HepG2 (cell line): ENCODE measurements around the gene ELAVL2. TPM values are rescaled to one million over a fixed set of nuclear protein-coding genes. Genes with fewer than 3 reads are reported as not detected.

Experiments used
- ATAC-seq: fragments of 200-7000 bp; cut with Tn5 transposase; 3 replicates; pipeline ENCODE4 v1.9.1; 2020; ENCODE audit warnings: mild to moderate bottlenecking, moderate library complexity
- BruUV-seq: library from RNA; stranded (reverse); fragments of 400-500 nt; replicated peaks from 2 replicates; lab custom pipeline; 2021; lab: Mats Ljungman, UMichigan
- CTCF ChIA-PET: fragments of 300-600 bp; formaldehyde crosslinking; extraction: SDS; loops from one replicate; lab custom pipeline; 2021; ENCODE audit warnings: low total read pairs, inconsistent platforms, low intra/inter-chr PET ratio; lab: Yijun Ruan, JAX
- POLR2A ChIA-PET: fragments of 350-600 bp; sonication (Branson Sonifier 250); formaldehyde crosslinking; loops from one replicate; lab custom pipeline; 2020; ENCODE audit warnings: antibody characterized with exemption, inconsistent platforms; lab: Yijun Ruan, JAX
- DNase-seq: peaks from one replicate; pipeline ENCODE4 v3.0.0-alpha.2; 2015; ENCODE audit warnings: low spot score
- FAIRE-seq: peaks from 3 replicates; lab custom pipeline; 2011; peaks lifted over from hg19 to GRCh38; lab: Jason Lieb, UNC
- H2AFZ ChIP-seq: one replicate; pipeline ENCODE4 v1.6.1; 2011; ENCODE audit warnings: low read length, inconsistent platforms
- H3K27ac ChIP-seq: fragments of 300-600 bp; 3 replicates; pipeline ENCODE4 v1.8.0; 2011; ENCODE audit warnings: mixed run types, mild to moderate bottlenecking, mixed read lengths, low read length, inconsistent platforms; ENCODE audit not compliant: insufficient read depth; ENCODE audit errors: extremely low read length
- H3K27me3 ChIP-seq, 2 experiments: fragments of 200-600 bp in 1 of 2; 2 replicates in 1 of 2; 3 replicates in 1 of 2; pipeline versions ENCODE4 v1.6.0 to v1.8.0; 2011; ENCODE audit warnings: low read length in 2 of 2, mild to moderate bottlenecking in 2 of 2, moderate library complexity in 2 of 2, inconsistent platforms in 1 of 2; ENCODE audit not compliant: insufficient read depth in 2 of 2, control insufficient read depth in 1 of 2
- H3K36me3 ChIP-seq, 2 experiments: fragments of 200-600 bp in 1 of 2; replicated peaks in 1 of 2; 2 replicates in 1 of 2; 3 replicates in 1 of 2; pipeline versions ENCODE4 v1.5.1 to v1.8.0; 2011; ENCODE audit warnings: low read length in 2 of 2, inconsistent platforms in 1 of 2; ENCODE audit not compliant: insufficient read depth in 2 of 2, control insufficient read depth in 1 of 2
- H3K4me1 ChIP-seq: 2 replicates; pipeline ENCODE4 v1.5.1; 2012; ENCODE audit warnings: low read length, inconsistent platforms; ENCODE audit not compliant: insufficient read depth
- H3K4me2 ChIP-seq: 2 replicates; pipeline ENCODE4 v1.6.0; 2011; ENCODE audit warnings: low read depth, low read length, inconsistent platforms
- H3K4me3 ChIP-seq, 3 experiments: fragments of 200-600 bp in 1 of 3; sonication (generic), shearing (Covaris generic) in 1 of 3; replicated peaks in 1 of 3; 2 replicates each; pipeline ENCODE4 v1.5.1; 2011 to 2016; ENCODE audit warnings: low read length in 3 of 3, inconsistent platforms in 2 of 3, low read depth in 2 of 3, mild to moderate bottlenecking in 2 of 3, control low read depth in 1 of 3, mixed read lengths in 1 of 3; ENCODE audit not compliant: insufficient read depth in 1 of 3
- H3K79me2 ChIP-seq: one replicate; pipeline ENCODE4 v1.6.1; 2011; ENCODE audit warnings: low read length, inconsistent platforms; ENCODE audit not compliant: insufficient read depth
- H3K9ac ChIP-seq: 2 replicates; pipeline ENCODE4 v1.6.0; 2011; ENCODE audit warnings: mild to moderate bottlenecking, low read depth, low read length, inconsistent platforms; ENCODE audit not compliant: insufficient read depth
- H3K9me3 ChIP-seq: 2 replicates; pipeline ENCODE4 v1.5.1; 2012; ENCODE audit warnings: mild to moderate bottlenecking, low read length
- H4K20me1 ChIP-seq: 2 replicates; pipeline ENCODE4 v1.6.0; 2011; ENCODE audit warnings: inconsistent platforms, mild to moderate bottlenecking, low read length, moderate library complexity; ENCODE audit not compliant: insufficient read depth
- HMGA1 ChIP-seq: sonication (generic); formaldehyde crosslinking; conservative IDR thresholded peaks from 2 replicates; pipeline ENCODE4 v1.4.0; 2020; ENCODE audit warnings: missing genetic modification reagents
- HOXA9 ChIP-seq: sonication (generic); formaldehyde crosslinking; IDR thresholded peaks from 2 replicates; pipeline ENCODE4 v1.8.1; 2022; ENCODE audit warnings: missing genetic modification reagents, mild to moderate bottlenecking, moderate library complexity, borderline replicate concordance
- JARID2 ChIP-seq: sonication (generic); formaldehyde crosslinking; IDR thresholded peaks from 2 replicates; pipeline ENCODE4 v1.8.1; 2023; ENCODE audit warnings: missing genetic modification reagents, inconsistent platforms; ENCODE audit not compliant: insufficient replicate concordance
- MAF1 ChIP-seq: sonication (generic); formaldehyde crosslinking; IDR thresholded peaks from 2 replicates; pipeline ENCODE4 v1.5.0; 2020; ENCODE audit warnings: missing genetic modification reagents, borderline replicate concordance
- RBFOX2 ChIP-seq: fragments of 200-400 bp; formaldehyde crosslinking; IDR thresholded peaks from 2 replicates; pipeline ENCODE4 v1.6.1; 2017; ENCODE audit warnings: low read depth, mild to moderate bottlenecking, low read length
- REL ChIP-seq: sonication (generic); formaldehyde crosslinking; conservative IDR thresholded peaks from 2 replicates; pipeline ENCODE4 v1.8.0; 2022; ENCODE audit warnings: mild to moderate bottlenecking, missing genetic modification reagents, moderate library complexity
- SCMH1 ChIP-seq: sonication (generic); formaldehyde crosslinking; IDR thresholded peaks from 2 replicates; pipeline ENCODE4 v1.9.0; 2021; ENCODE audit warnings: missing genetic modification reagents, mild to moderate bottlenecking, borderline replicate concordance
- TRIM24 ChIP-seq: sonication (generic); formaldehyde crosslinking; IDR thresholded peaks from 2 replicates; pipeline ENCODE4 v1.8.0; 2022; ENCODE audit warnings: mild to moderate bottlenecking, missing genetic modification reagents
- YEATS2 ChIP-seq: sonication (generic); formaldehyde crosslinking; IDR thresholded peaks from 2 replicates; pipeline ENCODE4 v1.4.0; 2020; ENCODE audit warnings: missing genetic modification reagents, borderline replicate concordance
- ZFP62 ChIP-seq: sonication (generic); formaldehyde crosslinking; IDR thresholded peaks from 2 replicates; pipeline ENCODE4 v1.4.0; 2020; ENCODE audit warnings: missing genetic modification reagents
- ZNF317 ChIP-seq: sonication (generic); formaldehyde crosslinking; IDR thresholded peaks from 2 replicates; pipeline ENCODE4 v1.5.0; 2020; ENCODE audit warnings: mild to moderate bottlenecking, missing genetic modification reagents
- ZNF556 ChIP-seq: sonication (generic); formaldehyde crosslinking; IDR thresholded peaks from 2 replicates; pipeline ENCODE4 v1.4.0; 2020; ENCODE audit warnings: mild to moderate bottlenecking, missing genetic modification reagents, borderline replicate concordance
- ZNF605 ChIP-seq: sonication (generic); formaldehyde crosslinking; IDR thresholded peaks from 2 replicates; pipeline ENCODE4 v1.8.0; 2022; ENCODE audit warnings: mild to moderate bottlenecking, missing genetic modification reagents
- ZNF7 ChIP-seq: IDR thresholded peaks from 2 replicates; pipeline ENCODE4 v1.6.1; 2016; ENCODE audit warnings: missing biosample characterization, missing genetic modification reagents
- ZNF775 ChIP-seq: sonication (generic); formaldehyde crosslinking; IDR thresholded peaks from 2 replicates; pipeline ENCODE4 v1.4.0; 2020; ENCODE audit warnings: missing genetic modification reagents, mild to moderate bottlenecking, moderate library complexity, borderline replicate concordance
- ZSCAN9 ChIP-seq: IDR thresholded peaks from 2 replicates; pipeline ENCODE4 v1.6.1; 2016; ENCODE audit warnings: borderline replicate concordance
- WGBS: methylation state at CpG from one replicate; pipeline ENCODE4 v1.1.6; 2017; ENCODE audit warnings: low lambda C conversion rate; 5-methylcytosine and 5-hydroxymethylcytosine counted together
- in situ Hi-C: cut with HindIII; loops from 2 replicates; pipeline ENCODE4 v1.10.0; 2017; ENCODE audit warnings: low pct_unique_long_range_greater_than_20kb; ENCODE audit not compliant: extremely low pct_ligation_motif_present
- intact Hi-C: fragments of 100-400 bp; cut with micrococcal nuclease; formaldehyde crosslinking; loops from one replicate; pipeline ENCODE4 v1.10.0; 2022; ENCODE audit not compliant: unreplicated experiment
- polyA plus RNA-seq, 8 experiments: library from polyadenylated mRNA; depleted of rRNA in 3 of 8; stranded (reverse) in 7 of 8; unstranded in 1 of 8; fragments of >200 nt; fragmentation: Illumina TruSeq in 4 of 8; extraction: Trizol in 4 of 8; gene quantifications; 2 replicates each; pipeline versions ENCODE4 v1.2.1 to v1.2.3, GENCODE V29; 2011 to 2016; ENCODE audit warnings: low read depth in 4 of 8, missing spikeins in 1 of 8, mixed read lengths in 1 of 8; ENCODE audit not compliant: insufficient read depth in 1 of 8
- total RNA-seq, 5 experiments: library from RNA; depleted of rRNA; stranded (reverse); fragments of >200 nt; fragmentation: Illumina TruSeq; extraction: Trizol; gene quantifications; 2 replicates each; pipeline ENCODE4 v1.2.3, GENCODE V29; 2016; ENCODE audit warnings: low read depth in 1 of 5
- TF ChIP-seq, protein P1 (sequence below): sonication (generic); formaldehyde crosslinking; IDR thresholded peaks from 2 replicates; pipeline ENCODE4 v1.8.0; 2022; ENCODE audit warnings: missing genetic modification reagents, low read depth, mild to moderate bottlenecking, borderline replicate concordance

ELAVL2 gene
- total and polyA plus RNA-seq, 2 of the 13 experiments (the other 11 are each of a cell fraction or from before 2014, with no cell fraction given), result not detected

- no peak for ATAC-seq
- intact Hi-C loops (no loop called here), in situ Hi-C loops (no loop called here)
- Histone ChIP-seq H3K4me3 (no peak overlapping the region), H3K79me2 (no peaks in the 10 kb centered on the region), H2AFZ (no peak overlapping the region), H3K27me3 (no peaks in the 10 kb centered on the region; a peak in 1 of 5 replicates), H3K36me3 (no peaks in the 10 kb centered on the region), H3K27ac (no peak overlapping the region), H3K9ac (no peak overlapping the region), H3K9me3 (no peaks in the 10 kb centered on the region), H4K20me1 (no peaks in the 10 kb centered on the region), H3K4me2 (no peak overlapping the region), H3K4me1 (no peaks in the 10 kb centered on the region)
- no TSS peak for BruUV-seq
- DNase-seq, result no peak
- no peak for TF ChIP-seq HOXA9 (CRISPR knock-in tag)
- no peak for TF ChIP-seq ZSCAN9
- no peak for TF ChIP-seq ZNF556 (CRISPR knock-in tag)
- no peak for TF ChIP-seq YEATS2 (CRISPR knock-in tag)
- no peak for TF ChIP-seq JARID2
- TF ChIP-seq MAF1 (CRISPR knock-in tag), result no peak
- TF ChIP-seq ZNF775 (CRISPR knock-in tag), result no peak
- no peak for TF ChIP-seq RBFOX2
- no peak for TF ChIP-seq ZNF317 (CRISPR knock-in tag)
- TF ChIP-seq HMGA1 (CRISPR knock-in tag), result no peak
- no peak for TF ChIP-seq ZNF7 (CRISPR knock-in tag)
- TF ChIP-seq SCMH1 (CRISPR knock-in tag), result no peak
- no peak for TF ChIP-seq ZNF605 (CRISPR knock-in tag)
- no peak for TF ChIP-seq REL (CRISPR knock-in tag)
- no peak for TF ChIP-seq TRIM24
- TF ChIP-seq, protein P1, sequence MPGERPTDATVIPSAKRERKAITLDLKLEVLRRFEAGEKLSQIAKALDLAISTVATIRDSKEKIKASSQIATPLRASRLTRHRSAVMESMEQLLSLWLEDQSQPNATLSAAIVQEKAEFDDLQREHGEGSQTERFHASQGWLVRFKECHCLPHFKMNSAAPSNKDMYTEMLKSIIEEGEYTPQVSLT (CRISPR knock-in tag), result no peak
- TF ChIP-seq ZFP62 (CRISPR knock-in tag), result no peak
- ChIA-PET CTCF (no interaction called here), POLR2A (no interaction called here)
- FAIRE-seq, result no peak
- 24% methylated on average over 28 of the region's 28 CpGs for WGBS
Measured at GRCh38 chr9:23830929-23831730, 5.1 kb upstream of the ELAVL2 start.
